Suppressor macrophage treated with lipopolysaccharide for 1 hour (primary cell): ENCODE results near the gene SLC24A4.

ENCODE experiments used
- DNase-seq, 3 donors: peaks; one replicate each; pipeline ENCODE4 v3.0.0-alpha.2; 2020 to 2022

The SLC24A4 gene

GRCh38 chr14:92440345-92441003 is 117.5 kb downstream of the SLC24A4 start:
- DNase-seq, result no peak

- DNase-seq, result no peak
Observed at GRCh38 chr14:92441751-92442504, 119.0 kb downstream of the SLC24A4 start.

GRCh38 chr14:92443167-92443566 is 120.2 kb downstream of the SLC24A4 start:
- DNase-seq, result no peak

DNA sequence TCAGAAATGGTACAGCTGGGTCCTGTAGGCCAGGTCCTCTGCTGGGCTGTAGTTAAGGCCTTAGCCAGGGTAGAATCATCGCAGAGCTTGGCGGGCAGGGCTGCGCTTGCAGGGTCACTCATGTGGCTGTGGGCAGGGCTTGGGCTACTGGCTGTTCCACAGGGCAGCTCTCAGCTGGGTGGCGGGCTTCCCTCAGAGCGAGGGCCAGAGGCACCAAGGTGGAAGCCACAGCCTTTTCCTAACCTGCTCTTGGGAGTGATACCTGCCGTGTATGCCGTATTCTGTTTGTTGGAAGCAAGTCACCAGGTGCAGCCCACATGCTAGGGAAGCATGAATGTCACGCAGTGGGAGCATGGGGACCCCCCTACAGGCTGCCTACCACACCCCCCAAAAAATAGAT is 120.8 kb downstream of the SLC24A4 start:
- DNase-seq, result no peak

GRCh38 chr14:92446771-92447170 is 123.8 kb downstream of the SLC24A4 start:
- DNase-seq, result no peak

DNA sequence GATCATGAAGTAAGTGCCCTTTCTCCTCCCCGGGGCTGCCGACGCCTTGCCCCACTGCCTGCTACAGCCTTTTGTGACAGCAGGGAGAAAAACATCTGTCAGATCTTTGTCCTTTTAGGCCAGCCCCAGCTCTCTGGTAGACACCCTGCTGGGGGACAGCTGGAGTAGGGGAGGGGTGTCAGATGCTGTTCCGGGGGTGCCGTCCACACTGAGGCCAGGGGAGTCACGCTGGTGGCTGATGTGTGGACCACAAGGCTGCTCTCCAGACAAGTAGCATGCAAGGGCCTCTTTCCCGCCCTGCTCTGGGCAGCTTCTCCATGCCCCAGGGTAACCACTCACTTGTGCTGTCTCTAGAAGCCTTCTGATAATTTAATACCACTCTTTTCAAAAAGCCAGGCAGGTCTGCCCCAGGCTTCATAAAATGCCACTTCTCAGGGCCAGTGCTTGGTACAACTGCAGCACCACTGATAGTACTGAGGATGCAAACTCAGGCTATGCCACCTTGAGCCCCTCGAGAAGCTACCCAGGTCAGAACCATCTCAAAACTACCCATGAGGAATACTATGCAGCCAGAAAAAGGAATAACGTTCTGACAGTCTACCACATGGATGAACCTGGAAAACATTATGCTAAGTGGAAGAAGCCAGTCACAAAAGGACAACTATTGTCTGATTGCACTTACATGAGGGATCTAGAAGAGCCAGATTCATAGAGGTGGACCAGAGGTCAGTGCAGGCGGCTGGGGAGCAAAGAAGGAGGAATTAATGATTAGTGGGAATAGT is 124.6 kb downstream of the SLC24A4 start:
- DNase-seq, result no peak

DNA sequence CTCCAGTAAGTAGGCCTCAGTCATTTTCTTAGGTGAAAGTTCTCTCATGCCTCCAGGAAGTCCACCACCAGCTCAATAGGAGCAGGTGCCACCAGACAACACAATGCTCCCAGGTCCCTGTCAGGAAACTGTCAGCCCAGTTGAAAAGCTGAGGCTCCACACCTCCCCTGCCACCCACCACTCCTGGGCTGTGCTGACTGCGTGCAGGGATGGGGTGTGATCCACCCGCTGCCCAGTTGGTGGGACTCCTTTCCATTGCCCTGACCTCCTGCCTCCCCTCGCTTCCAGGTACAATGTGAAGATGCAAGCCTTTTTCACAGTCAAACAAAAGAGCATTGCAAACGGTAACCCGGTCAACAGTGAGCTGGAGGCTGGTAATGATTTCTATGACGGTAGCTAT is 125.8 kb downstream of the SLC24A4 start:
- DNase-seq, result no peak

DNA sequence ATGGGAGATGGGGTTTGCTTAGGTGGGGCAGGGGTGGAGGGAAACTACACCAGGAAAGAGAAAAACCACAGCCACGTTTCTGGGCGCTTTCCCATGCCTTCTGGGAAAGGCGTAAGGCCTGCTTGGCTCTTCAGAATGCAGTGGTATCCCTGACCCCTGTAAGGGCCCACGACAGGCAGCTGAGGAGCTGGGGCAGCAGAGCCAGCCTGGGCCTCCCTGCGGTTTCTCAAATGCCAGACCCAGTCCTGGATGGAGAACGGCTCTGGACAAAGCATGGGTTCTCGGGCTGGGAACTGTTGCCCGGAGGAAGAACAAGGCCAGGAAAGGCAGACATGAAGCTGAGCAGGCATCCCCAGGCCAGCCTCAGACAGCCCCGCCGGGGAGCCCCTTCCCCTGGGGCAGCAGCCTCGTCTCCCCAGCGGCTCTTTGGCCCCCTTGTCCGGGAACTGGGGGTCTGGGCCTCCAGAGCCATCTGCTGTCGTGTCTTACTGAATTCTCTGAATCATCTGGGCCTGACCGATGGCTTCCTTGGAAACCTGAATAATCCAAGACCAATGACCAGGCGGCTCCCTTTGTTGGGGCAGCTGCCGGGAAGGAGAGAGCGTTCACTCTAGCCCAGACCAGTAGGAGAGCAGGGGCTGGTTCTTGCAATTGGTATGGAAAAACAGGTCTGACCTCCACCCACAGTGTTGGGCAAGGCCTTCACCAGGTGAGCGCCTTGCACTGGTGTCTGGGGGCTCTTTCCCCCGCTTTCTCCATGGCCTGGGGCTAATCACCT is 126.6 kb downstream of the SLC24A4 start:
- DNase-seq, result no peak

DNA sequence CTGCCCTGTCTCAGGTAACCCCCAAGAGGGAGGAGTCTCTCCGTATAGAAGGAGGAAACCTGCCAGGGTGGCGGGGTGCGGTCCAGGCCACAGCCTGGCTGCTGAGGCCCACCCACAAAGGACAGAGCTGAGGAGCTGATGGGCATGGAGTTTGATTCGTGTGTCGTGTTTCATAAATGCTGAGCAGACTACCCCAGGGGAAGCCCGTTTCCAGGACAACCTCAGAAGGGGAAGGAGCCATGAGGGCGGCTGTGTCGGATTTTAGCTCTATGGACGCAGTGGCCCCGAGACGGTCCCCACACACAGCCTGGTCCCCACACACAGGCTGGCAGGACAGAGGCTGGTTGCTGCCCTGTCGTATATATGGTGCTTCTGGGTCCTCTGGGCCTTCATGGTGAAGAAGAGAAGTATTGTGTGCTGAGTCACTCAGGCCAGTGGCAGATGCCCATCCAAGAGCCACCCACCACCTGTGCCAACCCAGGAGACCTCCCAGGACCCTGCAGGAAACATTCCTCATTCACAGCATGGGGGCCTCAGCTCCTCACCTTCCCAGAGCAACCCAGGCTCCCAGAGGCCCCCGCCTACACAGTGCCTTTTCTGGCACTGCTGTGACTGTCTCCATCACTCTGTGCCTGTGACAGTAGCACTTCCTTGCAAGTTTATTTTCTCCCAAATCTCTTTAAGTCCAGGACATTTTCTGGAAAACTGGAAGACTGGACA is 127.5 kb downstream of the SLC24A4 start:
- peak; percentile 55 to 76 (median 66) for DNase-seq

- DNase-seq, result no peak
Observed at GRCh38 chr14:92451245-92451644, 128.3 kb downstream of the SLC24A4 start.

DNA sequence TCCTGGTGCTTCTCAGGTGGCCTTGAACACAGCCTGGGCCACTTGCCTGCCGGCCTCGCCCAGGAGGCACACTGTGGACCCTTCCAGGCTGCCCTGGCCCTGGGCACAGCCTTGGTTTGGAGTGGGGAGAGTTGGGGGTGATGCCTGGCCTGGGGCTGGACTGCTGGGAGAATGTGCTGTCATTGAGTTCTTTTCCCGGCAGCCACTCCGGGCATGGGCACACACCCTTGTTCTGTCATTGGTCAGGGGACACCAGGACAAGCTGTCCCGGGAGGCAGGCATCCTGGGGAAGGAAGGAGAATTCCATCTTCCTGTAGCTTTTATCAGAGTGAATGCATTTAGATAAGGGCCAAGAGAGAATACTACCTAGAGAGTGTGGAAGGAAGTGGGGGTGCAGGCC is 128.8 kb downstream of the SLC24A4 start:
- DNase-seq, result no peak

DNA sequence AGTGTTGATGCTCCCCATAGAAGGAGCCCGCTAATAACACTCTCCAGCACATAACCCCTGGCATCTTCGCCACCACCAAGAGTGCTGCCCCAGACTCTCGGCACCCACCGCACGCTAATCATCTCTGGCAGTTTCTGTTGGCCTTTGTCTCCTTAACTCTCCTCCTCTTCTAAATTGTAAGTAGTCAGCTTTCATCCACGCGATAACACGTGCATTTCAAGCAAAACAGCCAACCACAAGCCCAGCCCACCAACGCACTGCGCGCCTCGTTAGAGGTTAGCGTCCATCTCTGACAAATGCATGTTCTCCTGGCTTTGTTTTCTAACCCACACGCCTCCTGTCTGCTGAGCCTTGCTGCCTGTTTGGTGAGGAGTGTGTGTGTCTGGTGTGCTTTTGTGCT is 129.5 kb downstream of the SLC24A4 start:
- no peak for DNase-seq

DNA sequence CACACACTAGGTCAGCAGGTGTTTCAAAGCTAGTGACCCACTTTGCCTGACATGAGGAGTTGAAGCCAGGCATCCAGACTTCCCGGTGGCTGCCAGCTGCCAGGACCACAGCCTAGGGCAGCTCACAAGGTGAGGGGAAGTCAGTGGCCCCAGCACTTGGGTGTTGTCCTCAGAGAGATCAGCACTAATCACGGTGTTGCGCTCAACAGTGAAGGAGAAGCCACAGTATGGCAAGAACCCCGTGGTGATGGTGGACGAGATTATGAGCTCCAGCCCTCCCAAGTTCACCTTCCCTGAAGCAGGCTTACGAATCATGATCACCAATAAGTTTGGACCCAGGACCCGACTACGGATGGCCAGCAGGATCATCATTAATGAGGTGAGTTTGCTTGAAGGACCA is 130.7 kb downstream of the SLC24A4 start:
- DNase-seq, result no peak

GRCh38 chr14:92455231-92455630 is 132.3 kb downstream of the SLC24A4 start:
- DNase-seq, result no peak

GRCh38 chr14:92456215-92457015 is 133.4 kb downstream of the SLC24A4 start:
- peak; percentile 87 to 92 (median 89) for DNase-seq

GRCh38 chr14:92457016-92457565 is 134.1 kb downstream of the SLC24A4 start:
- DNase-seq, result no peak

GRCh38 chr14:92458136-92459029 is 135.4 kb downstream of the SLC24A4 start:
- no peak for DNase-seq

DNA sequence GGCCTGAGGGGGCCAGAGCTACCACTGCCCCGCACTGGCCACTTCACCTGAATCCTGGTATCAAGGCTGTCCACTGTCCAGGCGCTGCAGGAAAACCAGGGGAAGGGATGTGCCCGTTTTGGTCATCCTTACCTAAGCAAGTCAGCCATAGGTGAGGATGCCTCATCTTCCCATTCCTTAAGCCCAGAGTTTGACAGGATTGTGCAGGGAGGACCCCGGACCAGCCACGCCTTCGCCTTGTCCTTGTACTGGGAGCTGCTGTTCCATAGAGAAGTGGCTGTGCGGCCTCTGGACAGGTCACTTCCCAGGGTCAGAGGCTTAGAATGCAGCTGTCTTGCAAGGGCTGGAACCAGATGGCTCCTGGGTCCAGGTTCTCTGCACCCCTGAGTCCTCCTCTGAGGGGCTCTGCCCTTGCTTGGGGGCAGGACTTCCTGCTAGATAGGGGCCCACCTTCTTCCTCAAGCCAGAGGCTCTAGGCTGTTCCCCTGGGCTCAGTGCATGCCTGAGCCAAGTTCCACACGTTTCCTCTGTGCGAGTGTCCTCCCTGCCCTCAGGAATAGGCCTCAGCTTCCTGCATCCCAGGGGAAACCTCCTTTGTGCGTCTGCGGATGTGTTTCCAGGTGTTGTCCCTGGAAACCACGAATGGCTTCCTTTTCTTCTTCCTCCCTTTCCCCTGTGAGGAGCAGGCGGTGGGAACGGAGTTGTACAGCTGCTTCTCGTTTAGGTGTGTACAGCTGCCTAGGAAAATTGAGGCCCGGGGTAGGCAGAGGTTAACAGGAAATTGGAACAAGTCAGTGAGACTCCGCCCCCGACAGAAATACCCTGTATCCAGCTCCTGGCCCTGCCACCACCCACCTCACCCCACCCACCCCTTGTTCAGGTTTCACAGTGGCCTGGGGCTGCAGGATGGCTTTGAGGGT is 136.3 kb downstream of the SLC24A4 start:
- DNase-seq, result no peak

DNA sequence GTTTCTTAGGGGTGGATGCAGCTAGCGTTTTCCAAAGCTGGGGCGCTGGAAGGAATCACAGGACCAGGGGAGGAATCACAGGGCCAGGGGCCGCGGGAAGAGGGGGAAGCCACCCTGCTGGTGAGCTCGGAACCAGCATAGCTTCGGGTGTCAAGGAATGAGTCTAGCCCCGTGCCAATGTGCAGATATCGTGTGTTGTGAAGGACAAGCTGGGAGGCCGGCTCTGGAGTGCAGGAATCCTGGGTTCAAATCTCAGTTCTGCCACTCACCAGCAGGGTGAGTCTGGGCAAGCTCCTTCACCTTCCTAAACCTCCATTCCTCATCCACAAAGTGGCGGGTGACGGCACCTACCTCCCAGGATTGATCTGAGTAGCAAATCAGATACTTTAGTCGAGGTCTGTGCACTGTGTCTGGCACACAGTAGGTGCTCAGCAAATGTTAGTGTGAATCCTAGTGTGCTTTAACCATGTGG is 137.0 kb downstream of the SLC24A4 start:
- DNase-seq, result no peak
